ENCODE data around the gene KCNH5. TPM values are rescaled to one million over a fixed set of nuclear protein-coding genes. Genes with fewer than 3 reads are reported as not detected.

The KCNH5 gene
- total and polyA plus RNA-seq, 2 of the 13 experiments (the other 11 are each of a cell fraction or from before 2014, with no cell fraction given), result not detected

GRCh38 chr14:62763951-62764350 lies 281.3 kb downstream of the KCNH5 start:
- no peak for FAIRE-seq
- no peak overlapping the region for H3K9ac ChIP-seq (ENCODE audit: insufficient read depth, low read depth, low read length)
- in situ Hi-C loops (cut with HindIII; ENCODE audit: extremely low pct_ligation_motif_present, low pct_unique_long_range_greater_than_20kb) (no loop called here), intact Hi-C loops (cut with micrococcal nuclease; ENCODE audit: unreplicated experiment) (no loop called here)
- DNase-seq (ENCODE audit: low spot score), result no peak
- no peak for TF ChIP-seq TOPORS (CRISPR knock-in tag; IDR thresholded peaks at IDR 0.05)
- TF ChIP-seq AGO1 (IDR thresholded peaks at IDR 0.05; ENCODE audit: low read depth, low read length, poor library complexity, severe bottlenecking), result no peak
- no peak for TF ChIP-seq FUBP1 (CRISPR knock-in tag; IDR thresholded peaks at IDR 0.05; ENCODE audit: borderline replicate concordance)
- no peak for TF ChIP-seq ZNF607 (CRISPR knock-in tag; IDR thresholded peaks at IDR 0.05; ENCODE audit: borderline replicate concordance)
- TF ChIP-seq ZNF414 (CRISPR knock-in tag; IDR thresholded peaks at IDR 0.05), result no peak
- TF ChIP-seq BCLAF1 (IDR thresholded peaks at IDR 0.05), result no peak
- no peak for TF ChIP-seq RBFOX2 (IDR thresholded peaks at IDR 0.05; ENCODE audit: low read depth, low read length)
- TF ChIP-seq ISX (CRISPR knock-in tag; conservative IDR thresholded peaks at IDR 0.05), result no peak
- no peak for TF ChIP-seq ZNF431 (CRISPR knock-in tag; IDR thresholded peaks at IDR 0.05; ENCODE audit: borderline replicate concordance, low read depth)
- TF ChIP-seq SOX13 (IDR thresholded peaks at IDR 0.05), result no peak
- no peak for TF ChIP-seq SOX13 (CRISPR knock-in tag; conservative IDR thresholded peaks at IDR 0.05 in 1 of 2, IDR thresholded peaks at IDR 0.05 in 1 of 2)
- no peak for TF ChIP-seq ZNF263 (CRISPR knock-in tag; IDR thresholded peaks at IDR 0.05)
- no peak for TF ChIP-seq MXI1 (IDR thresholded peaks at IDR 0.05; ENCODE audit: borderline replicate concordance, low read depth, low read length)
- TF ChIP-seq ZNF451 (CRISPR knock-in tag; IDR thresholded peaks at IDR 0.05), result no peak
- no peaks in the 10 kb centered on the region for H3K79me2 ChIP-seq (ENCODE audit: insufficient read depth, low read length)
- H3K27me3 ChIP-seq (ENCODE audit: control insufficient read depth in 1 of 2, insufficient read depth in 2 of 2, low read length in 2 of 2), result no peaks in the 10 kb centered on the region; a peak in 1 of 5 replicates
- BruUV-seq (replicated peaks), result no TSS peak
- H4K20me1 ChIP-seq (ENCODE audit: insufficient read depth, low read length), result no peaks in the 10 kb centered on the region
- ChIA-PET CTCF (ENCODE audit: low intra/inter-chr PET ratio, low total read pairs) (no interaction called here), POLR2A (no interaction called here)
- no peak for ATAC-seq
- H3K27ac ChIP-seq (ENCODE audit: extremely low read length, insufficient read depth, low read length), result no peak overlapping the region
- no peaks in the 10 kb centered on the region for H3K4me1 ChIP-seq (ENCODE audit: insufficient read depth, low read length)
- H2AFZ ChIP-seq (ENCODE audit: low read length), result no peak overlapping the region
- peaks cover 10% of the 10 kb centered on the region for H3K9me3 ChIP-seq (ENCODE audit: low read length)
- H3K4me2 ChIP-seq (ENCODE audit: low read depth, low read length), result no peak overlapping the region
- no peaks in the 10 kb centered on the region for H3K36me3 ChIP-seq (replicated peaks in 1 of 2; ENCODE audit: control insufficient read depth in 1 of 2, insufficient read depth in 2 of 2, low read length in 2 of 2)
- no peak overlapping the region for H3K4me3 ChIP-seq (replicated peaks in 1 of 3; ENCODE audit: insufficient read depth in 1 of 3, low read depth in 2 of 3, low read length in 3 of 3)
